Ishikawa (cell line): ENCODE results near the gene UNC5C.

Source experiments
- CEBPB ChIP-seq: IDR thresholded peaks from 2 replicates; pipeline ENCODE4 v1.6.1; 2012
- CREB1 ChIP-seq: IDR thresholded peaks from 2 replicates; pipeline ENCODE4 v1.6.1; 2012; ENCODE audit warnings: low read depth
- EP300 ChIP-seq: IDR thresholded peaks from 2 replicates; pipeline ENCODE4 v1.6.1; 2012; ENCODE audit warnings: borderline replicate concordance
- MAX ChIP-seq: IDR thresholded peaks from 2 replicates; pipeline ENCODE4 v1.6.1; 2012
- NFIC ChIP-seq: IDR thresholded peaks from 2 replicates; pipeline ENCODE4 v1.6.1; 2012
- RAD21 ChIP-seq: IDR thresholded peaks from 2 replicates; pipeline ENCODE4 v1.6.1; 2012; ENCODE audit warnings: low read depth
- TAF1 ChIP-seq: IDR thresholded peaks from 2 replicates; pipeline ENCODE4 v1.6.1; 2012; ENCODE audit warnings: low read depth, mild to moderate bottlenecking
- TEAD4 ChIP-seq: IDR thresholded peaks from 2 replicates; pipeline ENCODE4 v1.6.1; 2012
- USF1 ChIP-seq: IDR thresholded peaks from 2 replicates; pipeline ENCODE4 v1.6.1; 2012
- TF ChIP-seq, protein P1 (sequence below): IDR thresholded peaks from 2 replicates; pipeline ENCODE4 v1.6.1; 2012; ENCODE audit warnings: low read depth, mild to moderate bottlenecking

DNA sequence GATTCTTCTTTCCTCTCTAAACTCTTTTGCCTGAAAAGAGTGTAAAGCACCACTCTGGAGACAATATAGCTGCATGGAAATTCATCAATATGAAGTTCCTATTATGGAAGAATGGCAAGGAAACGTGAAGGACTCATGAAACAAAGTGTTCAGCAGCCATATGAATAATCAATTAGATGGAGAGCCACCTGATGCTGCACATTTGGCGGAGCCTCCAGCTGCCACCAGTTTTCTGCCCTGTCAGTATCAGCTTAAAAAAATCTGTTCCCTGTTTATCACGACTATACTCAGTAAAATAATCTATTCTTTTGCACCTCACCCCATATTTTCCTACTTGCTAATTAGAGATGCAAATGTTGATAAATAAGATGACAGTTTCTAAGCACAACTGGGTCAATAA, 276.0 kb downstream of the UNC5C start:
- TF ChIP-seq MAX (no peak), EP300 (no peak), RAD21 (no peak), NFIC (no peak), USF1 (no peak), CEBPB (no peak), CREB1 (no peak), TEAD4 (no peak), TAF1 (no peak)
- TF ChIP-seq, protein P1, sequence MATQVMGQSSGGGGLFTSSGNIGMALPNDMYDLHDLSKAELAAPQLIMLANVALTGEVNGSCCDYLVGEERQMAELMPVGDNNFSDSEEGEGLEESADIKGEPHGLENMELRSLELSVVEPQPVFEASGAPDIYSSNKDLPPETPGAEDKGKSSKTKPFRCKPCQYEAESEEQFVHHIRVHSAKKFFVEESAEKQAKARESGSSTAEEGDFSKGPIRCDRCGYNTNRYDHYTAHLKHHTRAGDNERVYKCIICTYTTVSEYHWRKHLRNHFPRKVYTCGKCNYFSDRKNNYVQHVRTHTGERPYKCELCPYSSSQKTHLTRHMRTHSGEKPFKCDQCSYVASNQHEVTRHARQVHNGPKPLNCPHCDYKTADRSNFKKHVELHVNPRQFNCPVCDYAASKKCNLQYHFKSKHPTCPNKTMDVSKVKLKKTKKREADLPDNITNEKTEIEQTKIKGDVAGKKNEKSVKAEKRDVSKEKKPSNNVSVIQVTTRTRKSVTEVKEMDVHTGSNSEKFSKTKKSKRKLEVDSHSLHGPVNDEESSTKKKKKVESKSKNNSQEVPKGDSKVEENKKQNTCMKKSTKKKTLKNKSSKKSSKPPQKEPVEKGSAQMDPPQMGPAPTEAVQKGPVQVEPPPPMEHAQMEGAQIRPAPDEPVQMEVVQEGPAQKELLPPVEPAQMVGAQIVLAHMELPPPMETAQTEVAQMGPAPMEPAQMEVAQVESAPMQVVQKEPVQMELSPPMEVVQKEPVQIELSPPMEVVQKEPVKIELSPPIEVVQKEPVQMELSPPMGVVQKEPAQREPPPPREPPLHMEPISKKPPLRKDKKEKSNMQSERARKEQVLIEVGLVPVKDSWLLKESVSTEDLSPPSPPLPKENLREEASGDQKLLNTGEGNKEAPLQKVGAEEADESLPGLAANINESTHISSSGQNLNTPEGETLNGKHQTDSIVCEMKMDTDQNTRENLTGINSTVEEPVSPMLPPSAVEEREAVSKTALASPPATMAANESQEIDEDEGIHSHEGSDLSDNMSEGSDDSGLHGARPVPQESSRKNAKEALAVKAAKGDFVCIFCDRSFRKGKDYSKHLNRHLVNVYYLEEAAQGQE: no peak
